K562 (cell line): Measurements from ENCODE around the gene SLC28A1. TPM values are rescaled to one million over a fixed set of nuclear protein-coding genes. Genes with fewer than 3 reads are reported as not detected.
A peak's percentile ranks its signal among the peaks of the same experiment; 100 is the strongest.

Source experiments
- ATAC-seq: fragments of 200-7000 bp; cut with Tn5 transposase; 3 replicates; pipeline ENCODE4 v1.9.1; 2020; ENCODE audit warnings: moderate library complexity
- BruUV-seq: library from RNA; stranded (reverse); fragments of 400-500 nt; replicated peaks from 2 replicates; lab custom pipeline; 2021; lab: Mats Ljungman, UMichigan
- CTCF ChIA-PET: fragments of 300-600 bp; formaldehyde crosslinking; extraction: SDS; loops from one replicate; lab custom pipeline; 2021; ENCODE audit warnings: low intra/inter-chr PET ratio; lab: Yijun Ruan, JAX
- POLR2A ChIA-PET: fragments of 300-600, 350-650 bp; sonication (Branson Sonifier 250); formaldehyde crosslinking; extraction: SDS; loops from one replicate; lab custom pipeline; 2021; ENCODE audit warnings: antibody characterized with exemption, inconsistent platforms; lab: Yijun Ruan, JAX
- DNase-seq, 4 experiments: peaks; one replicate each; pipeline versions ENCODE4 v3.0.0 to v3.0.0-alpha.2; 2011 to 2018; ENCODE audit warnings: low spot score in 3 of 4, mixed read lengths in 3 of 4; ENCODE audit errors: extremely low read depth in 1 of 4
- FAIRE-seq: peaks from 2 replicates; lab custom pipeline; 2011; peaks lifted over from hg19 to GRCh38; lab: Jason Lieb, UNC
- H2AFZ ChIP-seq: 2 replicates; pipeline ENCODE4 v1.6.0; 2011; ENCODE audit warnings: low read depth, low read length, control low read depth, inconsistent platforms
- H3K27ac ChIP-seq: fragments of 200-600 bp; 3 replicates; pipeline ENCODE4 v1.8.0; 2011; ENCODE audit warnings: low read depth, mild to moderate bottlenecking, control low read depth, inconsistent platforms, low read length, moderate library complexity, mixed read lengths; ENCODE audit errors: extremely low read depth
- H3K27me3 ChIP-seq, 2 experiments: fragments of 300-600 bp in 1 of 2; 2 replicates in 1 of 2; 3 replicates in 1 of 2; pipeline versions ENCODE4 v1.6.0 to v1.8.0; 2011; ENCODE audit warnings: inconsistent platforms in 2 of 2, low read length in 2 of 2, mild to moderate bottlenecking in 1 of 2, mixed read lengths in 1 of 2, moderate library complexity in 1 of 2; ENCODE audit not compliant: control insufficient read depth in 2 of 2, insufficient read depth in 2 of 2
- H3K36me3 ChIP-seq: fragments of 300-600 bp; 3 replicates; pipeline ENCODE4 v1.8.0; 2011; ENCODE audit warnings: mild to moderate bottlenecking, low read length, inconsistent platforms; ENCODE audit not compliant: control insufficient read depth, insufficient read depth
- H3K4me1 ChIP-seq, 2 experiments: fragments of 200-600 bp in 1 of 2; replicated peaks in 1 of 2; 2 replicates in 1 of 2; 3 replicates in 1 of 2; pipeline versions ENCODE4 v1.5.1 to v1.8.0; 2011; ENCODE audit warnings: inconsistent platforms in 2 of 2, low read length in 2 of 2, mild to moderate bottlenecking in 1 of 2, mixed read lengths in 1 of 2, moderate library complexity in 1 of 2; ENCODE audit not compliant: control insufficient read depth in 2 of 2, insufficient read depth in 2 of 2
- H3K4me2 ChIP-seq: 2 replicates; pipeline ENCODE4 v1.6.1; 2011; ENCODE audit warnings: low read length, control low read depth, inconsistent platforms, mixed read lengths; ENCODE audit not compliant: insufficient read depth
- H3K4me3 ChIP-seq: fragments of 200-600 bp; sonication (generic), shearing (Covaris generic); 2 replicates; pipeline ENCODE4 v1.5.1; 2016; ENCODE audit warnings: control low read depth, inconsistent platforms
- H3K79me2 ChIP-seq: fragments of 200-600 bp; 3 replicates; pipeline ENCODE4 v1.8.0; 2011; ENCODE audit warnings: low read length, inconsistent platforms; ENCODE audit not compliant: control insufficient read depth, insufficient read depth
- H3K9ac ChIP-seq, 2 experiments: 2 replicates each; pipeline versions ENCODE4 v1.6.0 to v1.6.1; 2011; ENCODE audit warnings: low read depth in 2 of 2, low read length in 2 of 2, control low read depth in 1 of 2, inconsistent platforms in 1 of 2, mild to moderate bottlenecking in 1 of 2, mixed read lengths in 1 of 2; ENCODE audit not compliant: insufficient read depth in 1 of 2
- H3K9me1 ChIP-seq: one replicate; pipeline ENCODE4 v1.6.0; 2011; ENCODE audit warnings: inconsistent platforms, mild to moderate bottlenecking, low read length, moderate library complexity; ENCODE audit not compliant: control insufficient read depth, insufficient read depth
- H3K9me3 ChIP-seq: replicated peaks from 2 replicates; pipeline ENCODE4 v1.5.1; 2011; ENCODE audit warnings: low read depth, low read length, inconsistent platforms; ENCODE audit not compliant: control insufficient read depth, insufficient read depth
- H4K20me1 ChIP-seq: replicated peaks from 2 replicates; pipeline ENCODE4 v1.6.1; 2011; ENCODE audit warnings: low read length, inconsistent platforms, mixed read lengths; ENCODE audit not compliant: control insufficient read depth, insufficient read depth
- ARID1B ChIP-seq: fragments of 450-650 bp; IDR thresholded peaks from 2 replicates; pipeline ENCODE4 v1.6.1; 2016; ENCODE audit warnings: antibody characterized with exemption, mild to moderate bottlenecking, inconsistent platforms
- BHLHE40 ChIP-seq: IDR thresholded peaks from 2 replicates; pipeline ENCODE4 v1.6.1; 2011; ENCODE audit warnings: low read length, improper control_type of control experiment
- BMI1 ChIP-seq: fragments of 150-350 bp; IDR thresholded peaks from 2 replicates; pipeline ENCODE4 v1.6.1; 2014; ENCODE audit warnings: low read length
- DACH1 ChIP-seq: fragments of 450-650 bp; IDR thresholded peaks from 2 replicates; pipeline ENCODE4 v1.6.1; 2018; ENCODE audit not compliant: partially characterized antibody
- DPF2 ChIP-seq: fragments of 450-650 bp; IDR thresholded peaks from 2 replicates; pipeline ENCODE4 v1.6.1; 2016
- FOXJ3 ChIP-seq: sonication (generic); formaldehyde crosslinking; IDR thresholded peaks from 2 replicates; pipeline ENCODE4 v1.4.0; 2020; ENCODE audit warnings: mild to moderate bottlenecking, missing genetic modification reagents
- FOXM1 ChIP-seq, 2 experiments: fragments of 450-650 bp in 1 of 2; sonication (generic) in 1 of 2; formaldehyde crosslinking in 1 of 2; IDR thresholded peaks; 2 replicates each; pipeline versions ENCODE4 v1.6.1 to v1.9.0; 2017 to 2022; ENCODE audit warnings: low read depth in 2 of 2, mild to moderate bottlenecking in 2 of 2, missing genetic modification reagents in 1 of 2, moderate library complexity in 1 of 2
- HNRNPH1 ChIP-seq: fragments of 200-400 bp; formaldehyde crosslinking; optimal IDR thresholded peaks from 2 replicates; pipeline ENCODE3; 2017; ENCODE audit warnings: low read depth, mild to moderate bottlenecking, low read length, moderate library complexity
- MNT ChIP-seq, 2 experiments: fragments of 450-650 bp; conservative IDR thresholded peaks; 2 replicates each; pipeline ENCODE4 v1.6.1; 2017; ENCODE audit warnings: mild to moderate bottlenecking in 2 of 2, moderate library complexity in 2 of 2
- MTA2 ChIP-seq: fragments of 450-650 bp; IDR thresholded peaks from 2 replicates; pipeline ENCODE4 v1.6.1; 2016; ENCODE audit warnings: low read depth
- MYC ChIP-seq, 2 experiments: fragments of 250-450 bp in 1 of 2; sonication (Bioruptor Pico) in 1 of 2; IDR thresholded peaks; 2 replicates each; pipeline versions ENCODE4 v1.5.1 to v1.6.1; 2012 to 2021; ENCODE audit warnings: low read depth in 2 of 2, borderline replicate concordance in 1 of 2, improper control_type of control experiment in 1 of 2, low read length in 1 of 2, mild to moderate bottlenecking in 1 of 2, moderate library complexity in 1 of 2
- NCOA4 ChIP-seq: fragments of 450-650 bp; IDR thresholded peaks from 2 replicates; pipeline ENCODE4 v1.6.1; 2018; ENCODE audit warnings: mild to moderate bottlenecking; ENCODE audit not compliant: partially characterized antibody
- NCOR1 ChIP-seq: fragments of 450-650 bp; IDR thresholded peaks from 2 replicates; pipeline ENCODE4 v1.6.1; 2016; ENCODE audit warnings: mild to moderate bottlenecking, moderate library complexity
- SMAD4 ChIP-seq: fragments of 250-450 bp; sonication (Bioruptor Pico); conservative IDR thresholded peaks from 2 replicates; pipeline ENCODE4 v1.8.0; 2021; ENCODE audit warnings: inconsistent platforms, mild to moderate bottlenecking, moderate library complexity
- SMARCE1 ChIP-seq: fragments of 450-650 bp; IDR thresholded peaks from 2 replicates; pipeline ENCODE4 v1.7.1; 2016; ENCODE audit warnings: mild to moderate bottlenecking
- SNRNP70 ChIP-seq: fragments of 200-400 bp; formaldehyde crosslinking; optimal IDR thresholded peaks from 2 replicates; pipeline ENCODE3; 2017; ENCODE audit warnings: low read depth, low read length
- TCF3 ChIP-seq: sonication (generic); formaldehyde crosslinking; IDR thresholded peaks from 2 replicates; pipeline ENCODE4 v1.4.0; 2020; ENCODE audit warnings: mild to moderate bottlenecking, missing genetic modification reagents
- TRIM24 ChIP-seq, 2 experiments: fragments of 450-650 bp; IDR thresholded peaks; 2 replicates each; pipeline ENCODE4 v1.6.1; 2016
- UBTF ChIP-seq, 2 experiments: IDR thresholded peaks; 2 replicates each; pipeline ENCODE4 v1.6.1; 2012; ENCODE audit warnings: improper control_type of control experiment in 2 of 2, low read depth in 2 of 2, low read length in 2 of 2, borderline replicate concordance in 1 of 2
- ZBTB1 ChIP-seq: sonication (generic); formaldehyde crosslinking; IDR thresholded peaks from 2 replicates; pipeline ENCODE4 v1.8.1; 2023; ENCODE audit warnings: missing genetic modification reagents, low read depth, mild to moderate bottlenecking, borderline replicate concordance
- WGBS: fragments of 100-300 bp; shearing (Covaris generic); methylation state at CpG from one replicate; pipeline ENCODE4 v1.1.6; 2016; ENCODE audit warnings: low coverage, mixed read lengths; ENCODE audit not compliant: insufficient coverage; ENCODE audit errors: missing lambda C conversion rate; 5-methylcytosine and 5-hydroxymethylcytosine counted together
- in situ Hi-C: fragments of 300-500 bp; cut with MboI; formaldehyde crosslinking; loops from 4 replicates; pipeline ENCODE4 v1.15.0; 2018; ENCODE audit warnings: inconsistent platforms, mixed read lengths
- intact Hi-C: fragments of 100-400 bp; cut with micrococcal nuclease; formaldehyde crosslinking; loops from 2 replicates; pipeline ENCODE4 v1.14.2; 2022
- polyA plus RNA-seq, 8 experiments: library from polyadenylated mRNA; depleted of rRNA in 4 of 8; stranded (reverse) in 5 of 8; unstranded in 3 of 8; fragments of >200 nt; fragmentation: Nextera tagmentation in 2 of 8; fragmentation: Illumina TruSeq in 1 of 8; extraction: Ambion mirVana in 2 of 8; extraction: Trizol in 1 of 8; gene quantifications; 2 replicates each; pipeline versions ENCODE4 v1.2.1 to v1.2.3, GENCODE V29; 2011 to 2014; ENCODE audit warnings: inconsistent platforms in 1 of 8, missing spikeins in 1 of 8
- total RNA-seq, 7 experiments: library from RNA; depleted of rRNA in 6 of 7; stranded (reverse); fragments of >200 nt in 6 of 7; fragmentation: Illumina TruSeq in 2 of 7; extraction: Trizol in 2 of 7; gene quantifications; 2 replicates each; pipeline versions ENCODE4 v1.2.1 to v1.2.3, GENCODE V29; 2011 to 2021; ENCODE audit warnings: low replicate concordance in 1 of 7

The SLC28A1 gene
- total and polyA plus RNA-seq, 9 of the 15 experiments (the other 6 are each of a cell fraction or from before 2014, with no cell fraction given) = 0.04 TPM; not detected in 8

- Histone ChIP-seq H3K4me1 (peaks cover 11 to 17% of the 10 kb centered on the region in 2 experiments; a peak in 4 of 5 replicates), H3K36me3 (no peaks in the 10 kb centered on the region), H3K79me2 (no peaks in the 10 kb centered on the region), H3K9ac (no peak overlapping the region), H2AFZ (peak overlapping the region; percentile 84), H3K9me3 (no peaks in the 10 kb centered on the region), H3K9me1 (no peaks in the 10 kb centered on the region), H3K4me3 (no peak overlapping the region), H4K20me1 (no peaks in the 10 kb centered on the region), H3K4me2 (no peak overlapping the region), H3K27ac (no peak overlapping the region), H3K27me3 (no peaks in the 10 kb centered on the region)
- ATAC-seq (0 out of 3 replicates have a peak, but pooled peaks have one; percentile 17), FAIRE-seq (peak; percentile 11), DNase-seq (peak; percentile 32 to 64 (median 40))
- POLR2A ChIA-PET = interaction anchor here (0.6 to 1.4 kb wide), 5 partner anchors 9 to 328 kb away, joined by 3 to 6 read pairs (median 5); no protein-coding TSS in a partner anchor
- BruUV-seq = no TSS peak
- intact Hi-C loops (no loop called here), in situ Hi-C loops (no loop called here)
- CTCF ChIA-PET = no interaction called here
- WGBS = 15% methylated on average over 5 of the region's 5 CpGs
- no peak for TF ChIP-seq FOXM1 (IDR thresholded peaks at IDR 0.05; ENCODE audit: low read depth)
- no peak for TF ChIP-seq FOXM1 (CRISPR knock-in tag; IDR thresholded peaks at IDR 0.05; ENCODE audit: low read depth)
- no peak for TF ChIP-seq FOXJ3
- TF ChIP-seq NCOR1 = no peak
- TF ChIP-seq SMARCE1 = no peak
- peak; percentile 81 for TF ChIP-seq BHLHE40
- no peak for TF ChIP-seq BMI1
- no peak for TF ChIP-seq ZBTB1 (CRISPR knock-in tag)
- TF ChIP-seq HNRNPH1 = no peak
- peak; percentile 17 to 27; a peak in 2 of 4 replicates for TF ChIP-seq TRIM24 (IDR thresholded peaks at IDR 0.05)
- TF ChIP-seq MTA2 = peak; percentile 38; the same call in 1 of the 2 replicates
- TF ChIP-seq MYC (IDR thresholded peaks at IDR 0.05; ENCODE audit: low read depth, low read length) = 0 out of 2 replicates have a peak, but pooled peaks have one; percentile 17
- no peak for TF ChIP-seq MYC (CRISPR knock-in tag; IDR thresholded peaks at IDR 0.05; ENCODE audit: borderline replicate concordance, low read depth)
- TF ChIP-seq MNT (conservative IDR thresholded peaks at IDR 0.05) = peak in 1 of 2 experiments; percentile 56; a peak in 2 of 4 replicates
- TF ChIP-seq DACH1 = peak; percentile 45
- no peak for TF ChIP-seq NCOA4
- 0 out of 2 replicates have a peak, but pooled peaks have one; percentile 33 for TF ChIP-seq SMAD4
- peak; percentile 11; the same call in 1 of the 2 replicates for TF ChIP-seq DPF2
- TF ChIP-seq SNRNP70 = no peak
- TF ChIP-seq TCF3 (CRISPR knock-in tag) = peak; percentile 55; the same call in 1 of the 2 replicates
- TF ChIP-seq ARID1B = peak; percentile 37
- no peak for TF ChIP-seq UBTF (IDR thresholded peaks at IDR 0.05; ENCODE audit: borderline replicate concordance in 1 of 2, low read depth in 2 of 2, low read length in 2 of 2)
Measured at GRCh38 chr15:84937144-84937543, 52.7 kb downstream of the SLC28A1 start.
